ES-I3 (cell line): ENCODE data around the gene FCHO1.

Experiments used
- H3K36me3 ChIP-seq: 2 replicates; pipeline ENCODE4 v1.6.1; 2013; ENCODE audit warnings: mild to moderate bottlenecking, low read length, control low read depth, moderate library complexity; ENCODE audit not compliant: insufficient read depth
- H3K4me1 ChIP-seq: 2 replicates; pipeline ENCODE4 v1.6.1; 2013; ENCODE audit warnings: mild to moderate bottlenecking, control low read depth, low read length; ENCODE audit not compliant: insufficient read depth
- H3K9ac ChIP-seq: 2 replicates; pipeline ENCODE4 v1.6.1; 2013; ENCODE audit warnings: low read depth, mild to moderate bottlenecking, low read length, moderate library complexity
- H3K9me3 ChIP-seq: 2 replicates; pipeline ENCODE4 v1.6.1; 2013; ENCODE audit warnings: mild to moderate bottlenecking, low read length, moderate library complexity; ENCODE audit not compliant: control insufficient read depth, insufficient read depth

FCHO1 gene

DNA sequence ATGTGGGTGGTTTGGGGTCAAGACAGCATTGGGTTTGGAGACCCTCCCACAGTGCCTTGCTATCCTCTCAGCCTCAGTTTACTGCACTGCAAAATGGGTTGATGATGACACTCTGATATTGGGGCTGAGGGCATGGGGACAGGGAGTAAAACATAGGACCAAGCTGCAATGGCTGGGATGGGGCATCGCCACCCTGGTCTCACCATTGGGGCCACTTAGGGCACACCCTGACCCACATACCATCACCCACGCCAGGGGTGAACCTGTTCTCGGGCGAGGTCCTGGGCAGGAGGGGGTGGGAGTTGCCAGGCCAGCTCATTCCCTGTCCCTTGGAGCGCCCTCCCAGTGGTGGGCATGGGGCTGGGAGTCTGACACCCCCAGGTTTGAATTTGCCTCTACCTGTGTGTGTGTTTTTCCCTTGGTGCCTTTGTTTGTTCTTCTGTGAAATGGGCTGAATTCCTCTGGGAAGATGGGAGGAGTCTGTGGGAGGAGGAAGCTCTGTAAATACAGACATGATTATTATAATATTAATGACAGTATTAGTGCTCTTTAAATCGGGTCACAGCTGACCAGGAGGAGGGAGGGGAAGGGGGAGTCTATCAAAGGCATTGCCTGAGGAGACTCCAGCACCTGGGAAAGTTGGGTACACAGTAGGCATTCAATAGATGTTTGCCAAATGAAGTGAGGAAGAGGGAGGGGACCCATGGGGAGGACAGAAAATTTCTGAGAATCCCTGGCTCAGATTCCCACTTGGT is 2.2 kb upstream of the FCHO1 start:
- Histone ChIP-seq H3K9me3 (no peaks in the 10 kb centered on the region), H3K36me3 (no peaks in the 10 kb centered on the region), H3K4me1 (no peaks in the 10 kb centered on the region), H3K9ac (no peak overlapping the region)

DNA sequence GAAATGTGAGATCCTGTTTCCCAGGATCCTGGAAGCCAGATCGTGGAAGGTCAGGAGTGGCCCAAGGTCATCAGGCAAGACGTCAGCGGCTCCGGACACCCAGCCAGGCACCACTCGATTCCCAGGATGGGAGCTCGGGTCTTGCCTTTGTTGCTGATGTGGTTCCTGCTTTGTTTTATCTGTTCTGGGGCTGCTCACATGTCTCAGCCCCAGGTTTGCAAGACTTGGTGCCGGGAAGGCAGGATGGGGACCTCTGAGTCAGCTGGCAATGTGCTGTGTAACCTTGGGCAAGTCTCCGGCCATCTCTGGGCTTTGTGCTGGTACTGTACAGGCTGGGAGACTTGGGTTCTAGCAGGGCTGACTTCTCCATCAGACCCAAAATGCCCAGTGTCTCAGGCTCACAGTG is 1.4 kb upstream of the FCHO1 start:
- Histone ChIP-seq H3K36me3 (no peaks in the 10 kb centered on the region), H3K9me3 (no peaks in the 10 kb centered on the region), H3K9ac (no peak overlapping the region), H3K4me1 (peaks cover under 1% of the 10 kb centered on the region; the same call in 1 of the 2 replicates)

DNA sequence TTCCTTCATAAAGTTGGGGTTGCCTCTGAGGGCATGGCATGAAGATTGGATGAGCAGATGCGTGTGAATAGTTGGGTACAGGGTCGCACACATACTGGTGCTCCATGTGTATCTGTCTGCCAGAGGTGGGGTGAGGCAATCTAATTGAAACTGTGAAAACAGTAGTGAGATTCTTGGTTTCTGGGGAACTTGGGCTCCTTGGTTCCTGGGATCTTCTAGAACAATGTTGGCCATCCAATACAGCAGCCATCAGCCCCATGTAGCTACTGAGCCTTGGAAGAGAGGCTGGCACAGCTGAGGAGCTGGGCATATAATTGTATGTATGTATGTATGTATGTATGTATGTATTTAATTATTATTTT is 616 bp downstream of the FCHO1 start:
- Histone ChIP-seq H3K9me3 (no peaks in the 10 kb centered on the region), H3K9ac (no peak overlapping the region), H3K36me3 (no peaks in the 10 kb centered on the region), H3K4me1 (peaks cover 13% of the 10 kb centered on the region; the same call in 1 of the 2 replicates)

DNA sequence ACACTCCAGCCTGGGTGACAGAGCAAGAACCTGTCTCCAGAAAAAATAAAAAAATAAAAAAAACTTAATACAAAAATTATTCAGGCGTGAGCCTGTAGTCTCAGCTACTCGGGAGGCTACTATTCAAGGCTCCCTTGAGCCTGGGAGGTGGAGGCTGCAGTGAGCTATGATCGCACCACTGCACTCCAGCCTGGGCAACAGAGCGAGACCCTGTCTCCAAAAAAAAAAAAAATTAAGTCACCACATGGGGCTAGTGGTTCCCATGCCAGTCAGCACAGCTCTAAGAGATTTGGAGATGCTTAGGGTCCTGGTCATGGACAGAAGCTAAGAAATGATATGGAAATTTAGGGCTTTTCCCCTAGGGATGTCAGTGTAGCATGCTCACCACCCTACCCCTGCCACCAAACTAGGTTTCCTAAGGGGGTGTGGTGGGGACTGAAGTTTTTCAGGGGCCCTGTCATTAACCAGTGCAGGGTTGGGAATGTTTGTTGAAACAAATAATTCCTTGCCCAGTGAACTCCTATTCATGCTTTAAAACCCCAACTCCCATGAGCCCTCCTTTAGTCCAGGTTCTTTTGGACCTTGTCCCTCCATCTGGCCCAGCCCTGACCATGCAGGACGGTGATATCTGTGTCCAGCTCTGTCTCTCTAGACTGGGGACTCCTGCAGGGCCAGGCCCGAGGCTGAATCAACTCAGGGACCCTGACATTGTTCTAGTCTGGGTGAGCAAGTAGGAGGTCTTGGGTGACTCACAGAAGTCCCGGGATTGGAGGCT is 1.8 kb downstream of the FCHO1 start:
- peaks cover 13% of the 10 kb centered on the region; the same call in 1 of the 2 replicates for H3K4me1 ChIP-seq
- no peaks in the 10 kb centered on the region for H3K36me3 ChIP-seq
- no peak overlapping the region for H3K9ac ChIP-seq
- H3K9me3 ChIP-seq, result no peaks in the 10 kb centered on the region

DNA sequence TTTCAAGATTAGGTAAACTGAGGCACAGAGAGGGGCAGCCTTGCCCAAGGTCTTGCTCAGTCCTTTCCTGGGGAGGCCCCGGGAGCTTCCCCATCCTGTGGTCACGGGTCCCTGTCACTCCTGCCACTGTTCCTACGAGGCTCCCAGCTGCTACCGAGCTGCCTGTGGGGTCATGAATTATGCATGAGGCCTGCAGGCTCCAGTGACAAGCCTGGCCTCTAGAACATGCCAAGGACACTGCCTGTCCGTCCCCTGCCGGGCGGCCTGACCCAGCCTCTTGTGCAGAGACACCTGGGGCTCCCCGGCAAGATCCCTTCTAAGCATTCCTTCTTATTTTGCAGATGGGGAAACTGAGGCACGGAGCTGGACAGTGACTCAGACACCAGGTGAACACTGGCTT is 2.7 kb downstream of the FCHO1 start:
- Histone ChIP-seq H3K4me1 (peaks cover 13% of the 10 kb centered on the region; the same call in 1 of the 2 replicates), H3K36me3 (no peaks in the 10 kb centered on the region), H3K9ac (no peak overlapping the region), H3K9me3 (no peaks in the 10 kb centered on the region)

DNA sequence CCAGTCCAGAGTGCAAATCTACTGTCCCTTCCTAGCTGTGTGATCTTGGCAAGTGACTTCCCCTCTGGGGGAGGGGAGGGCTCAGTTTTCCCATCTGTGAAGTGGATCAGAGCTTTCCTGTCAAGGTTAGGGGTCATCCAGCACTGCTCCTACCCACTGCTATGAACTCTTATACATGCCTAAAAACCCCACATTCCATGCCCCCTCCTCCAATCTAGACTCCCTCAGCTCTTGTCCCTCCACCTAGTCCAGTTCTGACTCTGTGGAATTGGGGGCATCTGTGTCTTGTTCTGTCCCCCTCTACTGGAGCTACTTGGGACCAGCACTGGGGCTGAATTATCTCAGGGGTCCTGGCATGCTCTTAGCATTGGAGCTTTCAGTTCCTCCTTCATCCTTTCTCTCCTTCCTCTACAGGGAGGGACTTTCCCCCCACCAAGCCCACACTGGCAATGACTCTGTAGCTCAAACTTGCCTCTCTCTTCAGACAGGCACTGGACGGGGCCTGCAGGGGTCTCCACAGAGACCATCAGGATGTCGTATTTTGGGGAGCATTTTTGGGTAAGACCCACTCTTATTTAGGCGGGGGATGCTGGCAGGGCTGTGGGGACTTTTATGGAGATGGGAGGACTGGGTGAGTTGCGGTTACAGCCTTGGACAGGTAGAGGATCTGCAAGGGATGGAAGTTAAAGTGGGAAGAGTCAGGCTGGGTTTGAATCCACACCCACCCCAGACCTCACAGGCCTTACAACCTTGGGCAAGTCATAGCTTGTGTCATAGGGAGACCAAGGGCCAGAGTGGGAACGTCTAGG is 3.6 kb downstream of the FCHO1 start:
- H3K4me1 ChIP-seq, result peaks cover 13% of the 10 kb centered on the region; the same call in 1 of the 2 replicates
- no peaks in the 10 kb centered on the region for H3K36me3 ChIP-seq
- H3K9ac ChIP-seq, result no peak overlapping the region
- H3K9me3 ChIP-seq, result no peaks in the 10 kb centered on the region

DNA sequence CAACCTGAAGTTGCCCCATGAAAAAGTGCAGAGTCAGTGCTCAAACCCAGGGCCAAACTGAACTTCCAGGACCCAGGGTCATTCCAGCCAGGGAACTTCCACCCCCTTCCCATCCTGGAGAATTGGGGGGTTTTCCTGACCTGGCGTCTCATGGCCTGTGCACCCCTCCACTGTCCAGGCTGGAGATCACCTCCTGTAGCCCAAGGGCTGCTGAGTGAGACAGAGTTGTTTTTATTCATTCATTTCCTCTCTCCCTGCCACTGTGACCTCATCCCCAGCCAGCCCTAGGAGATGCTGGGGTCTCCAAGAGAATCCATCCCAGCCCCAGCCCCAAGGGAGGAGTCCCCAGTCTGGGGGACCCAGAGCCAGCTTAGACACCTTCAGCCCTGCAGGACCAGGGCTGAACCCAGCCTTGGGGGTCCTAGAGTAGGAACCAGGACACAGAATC is 4.2 kb downstream of the FCHO1 start:
- Histone ChIP-seq H3K36me3 (no peaks in the 10 kb centered on the region), H3K9ac (no peak overlapping the region), H3K9me3 (no peaks in the 10 kb centered on the region), H3K4me1 (peaks cover 13% of the 10 kb centered on the region; the same call in 1 of the 2 replicates)

DNA sequence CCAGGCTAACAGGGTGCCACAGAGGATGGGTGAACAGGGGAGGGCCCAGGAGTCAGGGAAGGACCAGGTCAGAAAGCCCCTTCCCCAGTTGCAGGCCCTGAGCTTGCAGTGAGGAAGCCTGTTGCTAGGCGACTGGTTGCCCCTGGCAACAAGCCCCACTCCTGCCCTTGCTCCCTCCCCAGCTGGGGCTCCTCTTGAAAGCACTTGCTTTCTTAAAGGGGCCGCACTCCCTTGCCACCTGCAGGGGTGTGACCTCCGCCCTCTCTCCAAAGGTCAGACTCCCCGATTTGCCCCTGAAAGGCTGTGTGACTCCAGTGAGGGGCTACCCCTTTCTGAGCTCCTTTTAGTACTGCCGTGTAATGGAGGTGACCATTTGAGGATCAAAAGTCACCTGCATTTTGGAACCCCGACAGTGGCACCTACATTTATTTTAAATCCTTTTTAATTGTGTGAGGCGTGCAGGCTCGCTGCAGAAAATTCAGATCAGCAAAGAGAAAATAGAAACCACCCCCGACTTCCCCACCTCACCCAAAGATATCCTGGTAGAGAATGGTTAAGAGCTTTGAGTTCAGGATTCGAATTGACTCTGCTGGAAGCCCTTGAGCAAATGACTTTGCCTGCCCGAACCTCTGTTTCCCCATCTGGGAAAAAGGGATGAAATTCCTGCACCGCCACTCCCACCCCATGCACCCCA is 4.8 kb downstream of the FCHO1 start:
- H3K9ac ChIP-seq, result no peak overlapping the region
- H3K9me3 ChIP-seq, result no peaks in the 10 kb centered on the region
- no peaks in the 10 kb centered on the region for H3K36me3 ChIP-seq
- H3K4me1 ChIP-seq, result peaks cover 13% of the 10 kb centered on the region; the same call in 1 of the 2 replicates

DNA sequence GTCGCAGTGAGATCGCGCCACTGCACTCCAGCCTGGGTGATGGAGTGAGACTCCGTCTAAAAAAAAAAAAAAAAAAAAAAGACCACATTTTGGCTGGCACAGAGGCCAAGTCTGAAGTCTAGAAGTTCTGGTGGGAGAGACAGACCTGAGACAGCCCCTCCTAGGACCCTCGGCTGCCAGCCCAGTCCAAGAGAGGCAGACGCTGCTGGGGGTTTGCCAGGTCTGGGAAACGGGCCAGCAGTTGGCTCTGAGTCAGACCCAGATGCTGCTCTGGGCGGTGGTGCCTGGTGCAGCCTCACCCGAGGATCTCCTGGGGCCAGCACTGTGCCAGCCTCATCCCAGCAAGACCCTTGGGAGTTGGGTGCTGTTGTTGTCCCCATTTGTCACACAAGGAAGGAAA is 5.8 kb downstream of the FCHO1 start:
- no peaks in the 10 kb centered on the region for H3K9me3 ChIP-seq
- H3K4me1 ChIP-seq, result peaks cover 13% of the 10 kb centered on the region; the same call in 1 of the 2 replicates
- H3K9ac ChIP-seq, result no peak overlapping the region
- H3K36me3 ChIP-seq, result no peaks in the 10 kb centered on the region

DNA sequence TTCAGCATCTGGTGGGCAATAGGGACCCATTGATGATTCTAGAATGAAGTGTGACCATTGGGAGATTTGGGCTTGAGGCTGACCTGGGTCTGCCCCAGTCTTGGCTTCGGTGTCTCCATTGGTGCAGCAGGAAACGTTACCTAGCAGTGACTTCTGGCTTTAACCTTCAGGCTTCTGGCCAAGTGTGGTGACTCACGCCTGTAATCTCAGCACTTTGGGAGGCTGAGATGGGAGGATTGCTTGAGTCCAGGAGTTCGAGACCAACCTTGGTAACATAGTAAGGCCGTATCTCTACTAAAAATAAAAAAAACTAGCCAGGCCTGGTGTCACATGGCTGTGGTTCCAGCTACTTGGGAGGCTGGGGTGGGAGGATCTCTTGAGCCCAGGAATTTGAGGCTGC is 7.2 kb downstream of the FCHO1 start:
- peaks cover 13% of the 10 kb centered on the region; the same call in 1 of the 2 replicates for H3K4me1 ChIP-seq
- no peaks in the 10 kb centered on the region for H3K36me3 ChIP-seq
- H3K9me3 ChIP-seq, result no peaks in the 10 kb centered on the region
- H3K9ac ChIP-seq, result no peak overlapping the region

DNA sequence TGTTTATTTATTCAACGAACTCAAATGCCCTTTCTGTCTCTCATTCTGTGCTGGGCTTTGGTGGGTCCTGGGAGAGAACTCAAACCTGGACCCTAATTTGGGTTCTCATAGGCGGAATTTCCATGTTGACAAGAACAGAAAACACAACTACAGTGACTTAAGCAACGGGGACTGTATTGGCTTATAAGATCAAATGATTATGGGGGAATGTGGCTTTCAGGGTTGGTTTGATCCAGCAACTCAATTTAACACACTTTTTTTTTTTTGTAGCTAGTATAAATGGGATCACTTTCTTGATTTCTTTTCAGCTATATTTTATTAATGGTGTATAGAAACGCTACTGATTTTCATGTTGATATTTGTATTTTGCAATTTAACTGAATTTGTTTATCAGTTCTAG is 9.9 kb downstream of the FCHO1 start:
- Histone ChIP-seq H3K36me3 (no peaks in the 10 kb centered on the region), H3K9me3 (no peaks in the 10 kb centered on the region), H3K4me1 (no peaks in the 10 kb centered on the region), H3K9ac (no peak overlapping the region)

DNA sequence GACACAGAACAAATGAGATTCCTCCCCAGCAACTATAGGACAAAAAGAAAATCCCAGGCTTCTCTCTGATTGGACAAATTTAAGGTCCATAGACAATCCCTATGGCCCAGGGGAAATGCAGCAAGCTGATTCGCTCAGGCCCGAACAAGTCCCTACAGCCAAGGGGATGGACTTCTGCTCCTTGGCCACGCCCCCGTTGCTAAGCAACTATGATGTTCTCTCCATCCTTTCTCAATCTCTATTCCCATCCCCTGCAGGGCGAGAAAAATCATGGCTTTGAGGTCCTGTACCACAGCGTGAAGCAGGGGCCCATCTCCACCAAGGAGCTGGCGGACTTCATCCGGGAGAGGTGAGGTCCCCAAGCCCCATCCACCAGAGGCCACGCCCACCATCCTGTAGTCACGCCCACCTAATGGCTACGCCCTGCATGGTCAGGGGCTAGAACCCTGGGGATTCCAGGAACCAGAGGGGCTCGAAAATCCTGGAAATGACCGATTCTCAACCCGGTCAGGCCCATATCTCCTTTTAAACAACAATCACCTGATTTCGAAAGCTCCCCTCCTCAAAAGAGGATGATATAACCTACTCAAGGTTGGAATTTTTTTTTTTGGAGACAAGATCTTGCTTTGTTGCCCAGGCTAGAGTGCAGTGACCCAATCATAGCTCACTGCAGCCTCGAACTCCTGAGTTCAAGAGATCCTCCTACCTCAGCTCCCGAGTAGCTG is 11.4 kb downstream of the FCHO1 start:
- no peaks in the 10 kb centered on the region for H3K9me3 ChIP-seq
- H3K4me1 ChIP-seq, result no peaks in the 10 kb centered on the region
- no peaks in the 10 kb centered on the region for H3K36me3 ChIP-seq
- peak overlapping the region; percentile 41; the same call in 1 of the 2 replicates for H3K9ac ChIP-seq

DNA sequence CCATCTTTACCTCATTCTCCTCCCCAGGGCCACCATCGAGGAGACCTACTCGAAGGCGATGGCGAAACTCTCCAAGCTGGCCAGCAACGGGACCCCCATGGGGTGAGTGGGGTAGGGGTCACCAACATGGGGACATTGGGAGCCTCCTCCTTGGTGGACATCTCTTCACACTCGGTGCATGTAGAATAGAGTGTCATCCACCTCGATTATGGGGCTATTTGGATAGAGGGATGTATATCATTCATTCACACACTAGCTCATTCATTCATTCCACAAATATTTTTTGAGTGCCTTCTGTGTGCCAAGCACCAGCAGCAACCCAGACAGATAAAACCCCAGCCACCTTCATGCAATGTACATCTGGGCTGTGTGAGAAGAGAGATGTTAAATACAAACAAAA is 13.1 kb downstream of the FCHO1 start:
- H3K9ac ChIP-seq, result no peak overlapping the region
- H3K4me1 ChIP-seq, result no peaks in the 10 kb centered on the region
- H3K9me3 ChIP-seq, result no peaks in the 10 kb centered on the region
- H3K36me3 ChIP-seq, result no peaks in the 10 kb centered on the region
